NCI-H82 treated with DMSO at 0.1 percent for 48 hours (cell line): ENCODE data around the gene NDUFC2.
A peak's percentile ranks its signal among the peaks of the same experiment; 100 is the strongest.
"Not testable (repeated sequence)": the region's sequence is repeated elsewhere in the genome, so short reads cannot be mapped to it uniquely, and the experiment has no call there.

Experiments
- DNase-seq: peaks from one replicate; lab custom pipeline; 2025; ENCODE audit not compliant: unreplicated experiment; lab: John Stamatoyannopoulos, UW

NDUFC2 gene

DNA sequence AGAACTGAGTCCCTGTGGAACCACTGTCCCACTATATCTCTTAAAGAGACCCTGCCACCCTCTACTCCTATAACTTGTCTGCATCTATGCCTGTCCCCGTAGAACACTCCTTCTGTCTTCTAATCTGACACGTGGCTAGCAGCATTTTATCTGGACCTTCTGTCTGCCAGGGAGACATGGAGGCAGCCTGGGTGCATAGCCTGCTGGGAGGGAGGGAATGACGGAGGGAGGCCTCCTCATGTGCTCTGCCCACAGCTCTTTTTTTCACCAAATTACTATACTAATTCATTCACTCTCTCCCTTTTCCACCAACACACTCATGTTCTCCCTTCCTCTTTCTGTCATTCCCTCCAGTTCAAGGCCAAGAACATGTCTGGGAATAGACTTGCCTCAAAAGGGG, 23.6 kb downstream of the NDUFC2 start:
- DNase-seq = no peak

DNA sequence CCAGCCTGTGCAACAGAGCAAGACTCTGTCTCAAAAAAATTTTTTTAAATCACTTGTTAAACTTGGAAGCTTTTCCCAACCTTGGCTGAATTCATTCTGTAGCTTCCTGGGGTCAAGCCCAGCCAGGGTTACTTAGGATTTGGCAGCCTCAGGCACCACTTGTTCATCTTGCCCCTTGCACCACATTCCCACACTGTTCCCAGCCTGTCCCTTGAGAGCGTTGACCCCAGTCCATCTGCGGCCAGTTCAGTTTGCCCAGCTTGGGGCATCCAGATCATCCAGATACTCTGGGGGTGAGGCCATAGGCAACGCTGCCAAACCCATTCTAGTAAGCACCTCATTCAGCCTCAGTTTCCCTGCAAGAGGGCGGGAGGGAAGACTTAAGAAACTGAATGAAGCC, 24.7 kb downstream of the NDUFC2 start:
- no peak for DNase-seq

GRCh38 chr11:78050964-78051831, 28.5 kb downstream of the NDUFC2 start:
- no peak for DNase-seq

- DNase-seq = no peak
These were observed 30.3 kb downstream of the NDUFC2 start for GRCh38 chr11:78049348-78049747.

GRCh38 chr11:78048561-78048960, 31.1 kb downstream of the NDUFC2 start:
- DNase-seq = peak; percentile 80

DNA sequence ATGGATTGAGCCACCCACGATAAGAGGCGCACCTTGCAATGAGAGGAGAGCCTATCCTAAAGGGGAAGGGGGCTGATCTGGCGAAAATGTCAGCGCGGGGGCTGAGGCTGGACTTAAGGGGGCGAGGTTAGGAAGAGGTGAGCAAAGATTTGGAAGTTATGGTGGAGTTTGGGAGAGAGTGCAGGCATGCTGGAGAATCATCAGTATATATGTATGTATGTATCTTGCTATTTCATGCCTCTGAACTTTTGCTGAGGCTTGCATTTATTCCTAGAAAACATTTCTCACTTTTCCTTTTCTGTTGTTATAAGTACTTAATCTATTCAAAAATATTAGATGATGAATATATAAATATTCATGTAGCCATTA, 33.2 kb downstream of the NDUFC2 start:
- no peak for DNase-seq

DNA sequence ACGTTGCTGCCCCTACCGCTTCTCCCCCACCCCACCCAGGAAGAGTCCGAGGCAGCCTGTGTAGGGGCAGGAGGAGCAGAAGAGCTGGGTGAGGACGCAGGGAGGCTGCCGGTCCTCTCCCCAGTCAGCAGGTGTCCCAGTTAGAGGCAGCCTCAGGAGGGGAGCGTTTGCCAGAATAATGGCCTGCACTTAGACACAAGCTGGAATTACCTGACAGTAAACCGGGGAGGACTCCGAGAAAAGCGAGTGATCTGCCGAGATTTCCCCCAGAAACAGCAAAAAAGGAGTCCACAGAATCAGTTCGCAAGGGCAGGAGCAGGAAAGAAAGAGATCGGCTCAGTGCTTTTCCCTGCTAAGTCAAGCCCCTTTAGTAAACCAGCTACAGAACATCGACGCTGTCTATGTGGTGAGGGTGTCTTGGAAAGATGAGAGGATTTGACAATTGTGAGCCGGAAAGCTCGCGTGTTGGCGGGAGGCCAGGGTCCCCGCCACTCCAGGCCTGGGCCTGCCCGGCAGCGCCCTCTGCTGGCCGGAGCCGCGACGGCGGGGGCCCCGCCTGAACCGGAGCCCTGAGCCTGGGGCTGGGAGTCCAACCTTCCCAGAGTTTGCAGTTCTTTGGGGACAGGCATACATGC, 33.7 kb downstream of the NDUFC2 start:
- peak; percentile 71 for DNase-seq

GRCh38 chr11:78044706-78045105, 35.0 kb downstream of the NDUFC2 start:
- DNase-seq = no peak

DNA sequence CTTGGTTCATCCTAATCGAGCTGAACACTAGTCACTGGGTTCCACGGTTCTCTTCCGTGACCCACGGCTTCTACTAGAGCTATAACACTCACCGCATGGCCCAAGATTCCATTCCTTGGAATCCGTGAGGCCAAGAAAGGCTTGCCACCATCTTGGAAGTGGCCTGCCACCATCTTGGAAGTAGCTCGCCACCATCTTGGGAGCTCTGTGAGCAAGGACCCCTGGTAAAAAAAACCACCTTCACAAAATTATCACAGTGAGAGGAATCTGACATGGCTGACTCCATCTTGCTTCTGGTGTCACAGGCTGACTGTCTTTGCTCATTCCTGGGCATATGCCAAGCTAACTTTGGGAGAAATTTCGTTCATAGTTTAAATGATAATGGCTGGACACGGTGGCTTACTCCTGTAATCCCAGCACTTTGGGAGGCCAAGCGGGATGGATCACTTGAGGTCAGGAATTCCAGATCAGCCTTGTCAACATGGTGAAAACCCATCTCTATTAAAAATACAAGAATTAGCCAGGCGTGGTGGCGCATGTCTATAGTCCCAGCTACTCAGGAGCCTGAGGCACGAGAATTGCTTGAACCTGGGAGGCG, 37.7 kb downstream of the NDUFC2 start:
- no peak for DNase-seq

DNA sequence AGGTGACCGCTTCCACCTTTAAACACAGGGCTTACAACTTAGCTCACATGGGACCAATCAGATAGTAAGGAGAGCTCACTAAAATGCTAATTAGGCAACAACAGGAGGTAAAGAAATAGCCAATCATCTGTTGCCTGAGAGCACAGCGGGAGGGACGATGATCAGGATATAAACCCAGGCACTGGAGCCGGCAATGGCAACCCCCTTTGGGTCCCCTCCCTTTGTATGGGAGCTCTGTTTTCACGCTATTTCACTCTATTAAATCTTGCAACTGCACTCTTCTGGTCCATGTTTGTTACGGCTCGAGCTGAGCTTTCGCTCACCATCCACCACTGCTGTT, 38.3 kb downstream of the NDUFC2 start:
- not testable (repeated sequence) for DNase-seq

DNA sequence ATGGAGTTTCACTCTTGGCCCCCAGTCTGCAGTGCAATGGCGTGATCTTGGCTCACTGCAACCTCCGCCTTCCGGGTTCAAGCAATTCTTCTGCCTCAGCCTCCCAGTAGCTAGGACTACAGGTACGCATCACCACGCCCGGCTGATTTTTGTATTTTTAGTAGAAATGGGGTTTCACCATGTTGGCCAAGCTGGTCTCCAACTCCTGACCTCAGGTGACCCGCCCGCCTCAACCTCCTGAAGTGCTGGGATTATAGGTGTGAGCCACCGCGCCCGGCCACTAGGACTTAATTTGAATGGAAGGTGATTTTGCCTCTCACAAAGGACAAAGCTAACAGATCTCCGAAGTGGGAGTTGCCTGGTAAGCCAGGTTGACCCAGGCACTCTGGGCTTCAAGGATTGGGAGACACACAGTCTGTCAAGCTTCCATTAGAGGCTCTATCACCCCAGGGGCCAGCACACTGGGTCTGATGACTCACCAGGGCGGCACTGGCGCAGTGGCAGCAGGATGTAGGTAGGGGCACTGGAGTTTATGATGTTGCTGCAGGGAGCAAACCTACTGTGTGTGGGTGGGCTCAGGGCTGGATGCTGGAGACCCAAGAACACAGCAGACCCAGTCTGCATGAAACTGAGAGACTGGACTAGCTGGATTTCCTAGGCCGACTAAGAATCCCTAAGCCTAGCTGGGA, 38.8 kb downstream of the NDUFC2 start:
- DNase-seq = no peak

DNA sequence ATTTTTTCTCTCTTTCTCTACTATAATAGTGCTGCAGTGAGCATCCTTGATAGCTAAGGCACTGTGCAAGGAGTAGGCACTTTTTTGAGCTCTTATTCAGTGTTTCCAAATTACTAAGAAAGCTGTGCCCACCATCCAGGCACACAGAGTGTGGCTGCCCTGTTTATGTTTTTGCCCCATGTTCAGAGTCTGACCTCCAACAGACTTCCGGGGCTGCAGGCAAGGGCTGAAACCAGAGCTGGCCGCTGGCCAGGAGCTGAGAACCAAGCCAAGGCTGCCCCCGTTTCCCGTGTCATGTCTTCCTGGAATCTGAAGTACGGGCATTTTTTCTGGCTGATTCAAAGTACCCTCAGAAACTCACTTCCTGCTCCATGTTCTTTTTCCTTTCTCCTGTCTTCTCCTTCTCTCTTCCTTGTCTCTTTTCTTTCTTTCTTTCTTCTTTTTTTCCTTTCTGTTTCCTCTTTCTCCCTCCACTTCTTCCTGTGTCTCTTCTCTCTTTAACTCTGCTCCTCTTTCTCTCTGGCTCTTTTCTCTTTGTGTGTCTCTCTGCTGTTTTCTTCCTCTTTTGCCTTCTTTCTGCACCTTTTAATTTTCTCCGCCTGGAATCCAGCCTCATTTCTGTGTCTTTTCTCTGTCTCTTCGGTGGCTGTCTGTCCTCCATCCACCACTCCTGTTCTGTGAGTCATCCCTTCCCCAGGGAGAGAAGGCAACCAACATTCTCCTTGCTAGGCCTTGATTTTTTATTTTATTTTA, 39.6 kb downstream of the NDUFC2 start:
- no peak for DNase-seq

GRCh38 chr11:78039391-78039918, 40.2 kb downstream of the NDUFC2 start:
- no peak for DNase-seq

DNA sequence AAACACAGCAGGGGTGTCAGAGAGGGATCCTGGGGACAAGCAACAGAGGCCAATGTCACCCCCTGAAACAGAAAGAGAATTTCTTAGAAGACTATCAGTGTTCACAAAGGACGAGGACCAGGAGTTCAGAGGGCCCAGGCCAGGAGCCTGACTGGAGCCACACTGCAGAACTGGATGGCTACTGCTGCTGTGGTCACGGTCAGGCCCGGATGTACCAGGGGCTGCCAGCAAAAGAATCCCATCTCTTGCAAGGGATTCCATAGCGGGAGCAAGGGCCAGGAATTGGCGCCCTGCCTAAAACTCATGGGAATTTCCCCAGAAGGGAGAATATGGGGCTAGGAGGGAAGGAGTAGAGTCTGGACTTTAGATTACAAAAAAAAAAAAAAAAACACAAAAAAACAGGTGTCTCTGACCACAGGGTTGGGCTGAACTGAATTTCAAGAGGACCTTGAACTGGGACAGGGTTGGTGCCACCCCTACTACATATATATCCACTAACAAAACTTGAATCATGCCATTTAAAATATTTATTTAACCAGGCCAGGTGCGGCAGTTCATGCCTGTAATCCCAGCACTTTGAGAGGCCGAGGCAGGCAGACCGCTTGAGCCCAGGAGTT, 40.9 kb downstream of the NDUFC2 start:
- DNase-seq = no peak

DNA sequence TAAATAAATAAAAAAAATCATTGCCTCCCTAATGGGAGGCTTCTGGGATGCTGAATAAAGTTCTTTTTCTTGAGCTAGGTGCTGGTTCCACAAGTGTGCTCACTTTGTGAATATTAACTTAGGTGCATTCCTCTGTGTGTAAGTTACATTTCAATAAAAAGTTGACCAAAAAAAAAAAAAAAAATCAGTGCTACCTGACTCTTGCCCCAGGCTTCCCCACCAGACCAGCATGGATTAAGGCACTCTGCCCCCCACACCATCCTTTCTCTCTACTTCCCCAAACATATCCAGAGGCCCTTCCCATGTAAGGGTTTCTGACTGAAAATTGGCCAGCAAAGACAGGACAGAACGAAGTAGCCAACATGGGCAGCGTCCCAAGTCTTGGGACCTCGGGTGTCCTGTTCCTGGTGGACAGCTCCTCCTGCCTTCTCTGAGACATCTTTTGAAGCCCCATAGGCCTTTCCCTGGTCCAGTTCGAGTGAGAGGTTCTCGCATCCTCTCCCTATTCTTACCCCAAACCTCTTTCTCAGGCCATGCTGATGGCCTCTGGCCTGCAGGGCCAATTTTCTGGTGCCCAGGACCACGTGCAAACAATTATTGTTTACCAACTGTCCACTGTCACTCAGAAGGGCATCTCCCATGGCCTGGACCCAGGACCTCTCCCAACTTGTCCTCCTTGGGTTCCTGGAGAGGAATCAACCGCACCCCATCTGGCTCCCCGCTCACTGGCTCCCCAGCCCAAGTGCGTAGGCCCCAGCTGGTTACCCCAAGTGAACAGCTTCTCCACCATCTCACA, 41.6 kb downstream of the NDUFC2 start:
- DNase-seq = no peak

- no peak for DNase-seq
These were observed 42.6 kb downstream of the NDUFC2 start for GRCh38 chr11:78037056-78037455.

DNA sequence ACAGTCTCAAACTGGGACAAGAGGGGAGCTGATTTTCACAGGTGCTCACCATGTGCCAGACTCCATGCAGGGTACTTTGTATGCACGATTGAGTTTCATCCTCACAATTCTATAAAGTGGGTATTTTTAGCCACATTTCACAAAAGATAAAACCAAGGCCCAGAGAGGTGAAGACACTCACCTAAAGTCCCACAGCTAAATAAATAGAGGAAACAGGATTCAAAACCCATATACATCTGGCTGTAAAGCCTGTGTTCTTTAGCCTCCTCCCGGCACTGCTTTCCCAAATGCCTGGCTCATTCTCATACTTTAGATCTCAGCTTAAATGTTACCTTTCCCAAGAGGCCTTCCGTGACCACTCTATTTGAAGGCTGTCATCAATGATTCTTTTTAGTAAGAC, 43.3 kb downstream of the NDUFC2 start:
- DNase-seq = no peak

DNA sequence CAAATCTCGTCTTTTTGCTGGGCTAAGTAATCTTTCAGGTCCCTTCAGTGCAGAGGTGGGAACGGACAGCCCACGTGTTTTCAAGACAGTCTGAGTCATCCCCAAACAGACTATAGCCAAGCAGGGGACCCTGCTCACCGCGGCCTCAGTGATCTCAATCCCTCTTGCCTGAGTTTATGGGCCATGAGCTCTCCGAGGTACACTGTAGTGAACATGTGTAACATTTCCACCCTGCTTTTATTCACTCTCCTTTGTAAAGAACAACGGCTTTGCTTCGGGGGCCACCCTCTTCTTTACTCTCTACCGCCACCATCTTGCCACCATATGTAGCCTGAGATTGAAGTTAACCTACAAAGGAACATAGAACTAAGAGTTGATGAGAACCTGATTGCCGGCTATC, 45.0 kb downstream of the NDUFC2 start:
- no peak for DNase-seq

GRCh38 chr11:78033040-78033439, 46.6 kb downstream of the NDUFC2 start:
- no peak for DNase-seq

GRCh38 chr11:78032090-78032489, 47.6 kb downstream of the NDUFC2 start:
- DNase-seq = no peak
